WTC11 (cell line): ENCODE data around the gene CTNNA2. TPM values are rescaled to one million over a fixed set of nuclear protein-coding genes. Genes with fewer than 3 reads are reported as not detected.
A peak's percentile ranks its signal among the peaks of the same experiment; 100 is the strongest.

Experiments used
- ATAC-seq: fragments of 200-7000 bp; cut with Tn5 transposase; 2 replicates; pipeline ENCODE4 v1.10.0; 2021; ENCODE audit warnings: mild to moderate bottlenecking, moderate library complexity
- CTCF ChIA-PET: fragments of 300-600 bp; sonication (Branson Sonifier 250); formaldehyde crosslinking; loops from one replicate; lab custom pipeline; 2021; ENCODE audit warnings: antibody characterized with exemption; lab: Charles Lee
- POLR2A ChIA-PET: fragments of 350-600 bp; sonication (Branson Sonifier 250); formaldehyde crosslinking; loops from one replicate; lab custom pipeline; 2021; ENCODE audit warnings: antibody characterized with exemption; lab: Charles Lee
- DNase-seq: peaks from one replicate; pipeline ENCODE4 v3.0.0; 2021; ENCODE audit warnings: low spot score
- H3K27ac Mint-ChIP-seq: 2 replicates; pipeline ENCODE4 v1.8.0; 2021; ENCODE audit warnings: mixed read lengths
- H3K27me3 Mint-ChIP-seq: 2 replicates; pipeline ENCODE4 v1.8.0; 2021; ENCODE audit warnings: low read depth, mild to moderate bottlenecking, moderate library complexity, mixed read lengths
- H3K36me3 Mint-ChIP-seq: 2 replicates; pipeline ENCODE4 v1.8.0; 2021; ENCODE audit warnings: mixed read lengths
- H3K4me1 Mint-ChIP-seq: 2 replicates; pipeline ENCODE4 v1.8.0; 2022; ENCODE audit warnings: mixed read lengths
- H3K4me3 Mint-ChIP-seq: 2 replicates; pipeline ENCODE4 v1.8.0; 2021; ENCODE audit warnings: mild to moderate bottlenecking, moderate library complexity, mixed read lengths
- H3K9me3 Mint-ChIP-seq: 2 replicates; pipeline ENCODE4 v1.8.0; 2021; ENCODE audit warnings: mixed read lengths
- ATF3 ChIP-seq: sonication (generic); formaldehyde crosslinking; conservative IDR thresholded peaks from 2 replicates; pipeline ENCODE4 v1.8.1; 2022; ENCODE audit warnings: mild to moderate bottlenecking, missing genetic modification reagents
- ATF6 ChIP-seq: sonication (generic); formaldehyde crosslinking; IDR thresholded peaks from 2 replicates; pipeline ENCODE4 v1.8.1; 2023; ENCODE audit warnings: mild to moderate bottlenecking, missing genetic modification reagents
- CBFB ChIP-seq: sonication (generic); formaldehyde crosslinking; IDR thresholded peaks from 2 replicates; pipeline ENCODE4 v1.8.1; 2022; ENCODE audit warnings: mild to moderate bottlenecking, low read depth, missing genetic modification reagents
- CTCF ChIP-seq: fragments of 200-600 bp; IDR thresholded peaks from 2 replicates; pipeline ENCODE4 v1.8.0; 2022; ENCODE audit warnings: antibody characterized with exemption
- FOXJ3 ChIP-seq: sonication (generic); formaldehyde crosslinking; IDR thresholded peaks from 2 replicates; pipeline ENCODE4 v1.9.0; 2021; ENCODE audit warnings: missing genetic modification reagents, mild to moderate bottlenecking, borderline replicate concordance
- HMGA2 ChIP-seq: fragments of 250-450 bp; sonication (Bioruptor Pico); IDR thresholded peaks from 2 replicates; pipeline ENCODE4 v1.4.0; 2021; ENCODE audit warnings: mild to moderate bottlenecking, moderate library complexity
- NFYB ChIP-seq: sonication (generic); formaldehyde crosslinking; conservative IDR thresholded peaks from 2 replicates; pipeline ENCODE4 v1.8.0; 2022; ENCODE audit warnings: low read depth, missing genetic modification reagents
- NR1H2 ChIP-seq: sonication (generic); formaldehyde crosslinking; IDR thresholded peaks from 2 replicates; pipeline ENCODE4 v1.9.0; 2021; ENCODE audit warnings: mild to moderate bottlenecking, moderate library complexity, missing genetic modification reagents
- NR2C2 ChIP-seq: sonication (generic); formaldehyde crosslinking; IDR thresholded peaks from 2 replicates; pipeline ENCODE4 v1.8.0; 2022; ENCODE audit warnings: mild to moderate bottlenecking, missing genetic modification reagents
- PRDM15 ChIP-seq: sonication (generic); formaldehyde crosslinking; IDR thresholded peaks from 2 replicates; pipeline ENCODE4 v1.8.0; 2022; ENCODE audit warnings: missing genetic modification reagents
- RORB ChIP-seq: fragments of 250-450 bp; sonication (Bioruptor Pico); IDR thresholded peaks from 2 replicates; pipeline ENCODE4 v1.9.0; 2021; ENCODE audit warnings: mild to moderate bottlenecking
- SP1 ChIP-seq: sonication (generic); formaldehyde crosslinking; conservative IDR thresholded peaks from 2 replicates; pipeline ENCODE4 v1.8.1; 2022; ENCODE audit warnings: missing genetic modification reagents
- ZNF317 ChIP-seq: sonication (generic); formaldehyde crosslinking; IDR thresholded peaks from 2 replicates; pipeline ENCODE4 v1.8.1; 2023; ENCODE audit warnings: low read depth, mild to moderate bottlenecking, moderate library complexity, missing genetic modification reagents, borderline replicate concordance
- total RNA-seq: library from RNA; stranded (reverse); gene quantifications from 3 replicates; pipeline ENCODE4 v1.2.3, GENCODE V29; 2021

Gene CTNNA2
- total RNA-seq, 1 experiment from 2014 or later: 3.8 TPM

GRCh38 chr2:80233333-80233732, 720.5 kb downstream of the CTNNA2 start (continued):
- TF ChIP-seq CBFB (CRISPR knock-in tag): no peak
- TF ChIP-seq, all 79 proteins: peak for 0

GRCh38 chr2:80238692-80239469, 726.0 kb downstream of the CTNNA2 start:
- Mint-ChIP-seq H3K27ac (no peak overlapping the region), H3K4me3 (no peak overlapping the region)
- peak; percentile 69 for DNase-seq
- TF ChIP-seq CTCF (peak; percentile 88), NR2C2 (CRISPR knock-in tag) (no peak)
- TF ChIP-seq, all 79 proteins: peak for 1
- CTCF ChIA-PET: interaction anchor here (0.6 to 2.1 kb wide), 31 partner anchors 8 to 846 kb away, joined by 3 to 19 read pairs (median 4); partner anchors contain the start of gene LRRTM1
- peaks cover 8% of the 10 kb centered on the region for H3K9me3 Mint-ChIP-seq
- peak; percentile 75 for ATAC-seq
- H3K4me1 Mint-ChIP-seq: peaks cover 24% of the 10 kb centered on the region
- no peaks in the 10 kb centered on the region; the same call in 1 of the 2 replicates for H3K27me3 Mint-ChIP-seq
- POLR2A ChIA-PET: no interaction called here
- peaks cover 4% of the 10 kb centered on the region for H3K36me3 Mint-ChIP-seq

GRCh38 chr2:80242355-80242910, 729.6 kb downstream of the CTNNA2 start:
- H3K27ac Mint-ChIP-seq: no peak overlapping the region
- CTCF ChIA-PET: interaction anchor here (0.9 kb wide), 1 partner anchor 13 kb away, joined by 3 read pairs; no protein-coding TSS in a partner anchor
- DNase-seq (no peak), ATAC-seq (peak; percentile 28; the same call in 1 of the 2 replicates)
- POLR2A ChIA-PET: no interaction called here
- peaks cover 22% of the 10 kb centered on the region for H3K4me1 Mint-ChIP-seq
- TF ChIP-seq FOXJ3 (CRISPR knock-in tag): no peak
- H3K36me3 Mint-ChIP-seq: no peaks in the 10 kb centered on the region
- H3K9me3 Mint-ChIP-seq: no peaks in the 10 kb centered on the region
- H3K27me3 Mint-ChIP-seq: no peaks in the 10 kb centered on the region; the same call in 1 of the 2 replicates
- H3K4me3 Mint-ChIP-seq: no peak overlapping the region

- CTCF ChIA-PET: no interaction called here
- Mint-ChIP-seq H3K9me3 (no peaks in the 10 kb centered on the region), H3K27me3 (no peaks in the 10 kb centered on the region), H3K4me1 (peaks cover 13% of the 10 kb centered on the region), H3K4me3 (no peak overlapping the region), H3K27ac (no peak overlapping the region), H3K36me3 (no peaks in the 10 kb centered on the region)
- TF ChIP-seq NR1H2 (CRISPR knock-in tag) (no peak), SP1 (CRISPR knock-in tag) (no peak), ZNF317 (CRISPR knock-in tag) (no peak), NFYB (CRISPR knock-in tag) (no peak), RORB (CRISPR knock-in tag) (no peak), ATF3 (CRISPR knock-in tag) (no peak), NR2C2 (CRISPR knock-in tag) (no peak), PRDM15 (CRISPR knock-in tag) (no peak), HMGA2 (CRISPR knock-in tag) (no peak), ATF6 (CRISPR knock-in tag) (no peak)
- ATAC-seq (no peak), DNase-seq (no peak)
- POLR2A ChIA-PET: interaction anchor here (0.6 kb wide), 1 partner anchor 900 kb away, joined by 3 read pairs; no protein-coding TSS in a partner anchor
Measured at GRCh38 chr2:80244905-80245584, 732.2 kb downstream of the CTNNA2 start.
